Neural crest cell (in vitro differentiated cells): ENCODE results near the gene ARMH3. TPM values are rescaled to one million over a fixed set of nuclear protein-coding genes. Genes with fewer than 3 reads are reported as not detected.

Experiments
- DNase-seq: peaks from one replicate; pipeline ENCODE4 v3.0.0; 2021; ENCODE audit warnings: low read depth, mixed read lengths, low spot score
- H3K27ac Mint-ChIP-seq: one replicate; pipeline ENCODE4 v1.8.0; 2021; ENCODE audit warnings: mild to moderate bottlenecking, mixed read lengths; ENCODE audit not compliant: unreplicated experiment
- H3K27me3 Mint-ChIP-seq: 2 replicates; pipeline ENCODE4 v1.8.0; 2021; ENCODE audit warnings: low read depth, mild to moderate bottlenecking, mixed read lengths
- H3K36me3 Mint-ChIP-seq: 2 replicates; pipeline ENCODE4 v1.8.0; 2021; ENCODE audit warnings: low read depth, mild to moderate bottlenecking, mixed read lengths
- H3K4me1 Mint-ChIP-seq: 2 replicates; pipeline ENCODE4 v1.8.0; 2021; ENCODE audit warnings: mixed read lengths
- H3K4me3 Mint-ChIP-seq: one replicate; pipeline ENCODE4 v1.8.0; 2021; ENCODE audit warnings: mild to moderate bottlenecking, mixed read lengths
- H3K9me3 Mint-ChIP-seq: 2 replicates; pipeline ENCODE4 v1.8.0; 2021; ENCODE audit warnings: mixed read lengths
- CTCF ChIP-seq: fragments of 200-600 bp; sonication (generic); conservative IDR thresholded peaks from 2 replicates; pipeline ENCODE4 v1.5.0; 2021; ENCODE audit warnings: antibody characterized with exemption, mild to moderate bottlenecking
- total RNA-seq: library from RNA; stranded (reverse); gene quantifications from 2 replicates; pipeline ENCODE4 v1.2.1, GENCODE V29; 2021

Gene ARMH3
- total RNA-seq, 1 donor from 2014 or later, result 24.4 TPM

- Mint-ChIP-seq H3K36me3 (no peaks in the 10 kb centered on the region), H3K4me1 (peaks cover 34% of the 10 kb centered on the region), H3K9me3 (no peaks in the 10 kb centered on the region), H3K27me3 (no peaks in the 10 kb centered on the region), H3K4me3 (no peak overlapping the region), H3K27ac (no peak overlapping the region)
- TF ChIP-seq CTCF, result no peak
- DNase-seq, result no peak
These were observed 121.2 kb downstream of the ARMH3 start for GRCh38 chr10:101934686-101935305.

GRCh38 chr10:101933976-101934375 is 122.0 kb downstream of the ARMH3 start:
- H3K27ac Mint-ChIP-seq, result peak overlapping the region; percentile 21
- H3K4me3 Mint-ChIP-seq, result peak overlapping the region; percentile 8
- peaks cover 32% of the 10 kb centered on the region for H3K4me1 Mint-ChIP-seq
- no peak for TF ChIP-seq CTCF
- no peaks in the 10 kb centered on the region for H3K9me3 Mint-ChIP-seq
- no peaks in the 10 kb centered on the region for H3K36me3 Mint-ChIP-seq
- no peak for DNase-seq
- H3K27me3 Mint-ChIP-seq, result no peaks in the 10 kb centered on the region

- peaks cover 26% of the 10 kb centered on the region for H3K4me1 Mint-ChIP-seq
These were observed 123.8 kb downstream of the ARMH3 start for GRCh38 chr10:101932183-101932582.

GRCh38 chr10:101925027-101925426 is 130.9 kb downstream of the ARMH3 start:
- H3K4me3 Mint-ChIP-seq, result no peak overlapping the region
- no peaks in the 10 kb centered on the region for H3K9me3 Mint-ChIP-seq
- no peak for TF ChIP-seq CTCF
- H3K27me3 Mint-ChIP-seq, result no peaks in the 10 kb centered on the region
- DNase-seq, result no peak
- no peaks in the 10 kb centered on the region for H3K4me1 Mint-ChIP-seq
- H3K36me3 Mint-ChIP-seq, result peaks cover 4% of the 10 kb centered on the region
- H3K27ac Mint-ChIP-seq, result no peak overlapping the region

More at GRCh38 chr10:101932183-101932582, 123.8 kb downstream of the ARMH3 start:
- DNase-seq, result no peak
- H3K36me3 Mint-ChIP-seq, result no peaks in the 10 kb centered on the region
- TF ChIP-seq CTCF, result no peak
- no peak overlapping the region for H3K4me3 Mint-ChIP-seq
- H3K9me3 Mint-ChIP-seq, result no peaks in the 10 kb centered on the region
- H3K27ac Mint-ChIP-seq, result no peak overlapping the region
- no peaks in the 10 kb centered on the region for H3K27me3 Mint-ChIP-seq

- peaks cover 4% of the 10 kb centered on the region for H3K36me3 Mint-ChIP-seq
- no peak overlapping the region for H3K27ac Mint-ChIP-seq
- DNase-seq, result no peak
- H3K9me3 Mint-ChIP-seq, result no peaks in the 10 kb centered on the region
- H3K27me3 Mint-ChIP-seq, result no peaks in the 10 kb centered on the region
- H3K4me3 Mint-ChIP-seq, result no peak overlapping the region
- H3K4me1 Mint-ChIP-seq, result peaks cover 15% of the 10 kb centered on the region
- no peak for TF ChIP-seq CTCF
These were observed 132.7 kb downstream of the ARMH3 start for GRCh38 chr10:101923256-101923655.
